LNCaP clone FGC (cell line): Measurements from ENCODE around the gene SOX12.

ENCODE experiments used
- DNase-seq: peaks from one replicate; pipeline ENCODE4 v3.0.0-alpha.2; 2011; ENCODE audit warnings: low read depth
- H3K4me3 ChIP-seq: 2 replicates; pipeline ENCODE4 v1.5.1; 2011; ENCODE audit warnings: mild to moderate bottlenecking, low read depth, low read length, control low read depth
- CTCF ChIP-seq: IDR thresholded peaks from 2 replicates; pipeline ENCODE4 v1.5.1; 2012; ENCODE audit warnings: mild to moderate bottlenecking; ENCODE audit not compliant: control insufficient read depth, insufficient read depth; ENCODE audit errors: extremely low read depth

SOX12 gene

GRCh38 chr20:366041-366718 is 40.8 kb downstream of the SOX12 start:
- TF ChIP-seq CTCF = no peak
- DNase-seq = peak; percentile 76
- peak overlapping the region; percentile 34 for H3K4me3 ChIP-seq

GRCh38 chr20:366719-367485 is 41.5 kb downstream of the SOX12 start:
- DNase-seq = no peak
- TF ChIP-seq CTCF = no peak
- peak overlapping the region; percentile 34 for H3K4me3 ChIP-seq

- no peak for TF ChIP-seq CTCF
- no peak for DNase-seq
- no peak overlapping the region for H3K4me3 ChIP-seq
These were observed 42.1 kb downstream of the SOX12 start for GRCh38 chr20:367486-367887.

- DNase-seq = no peak
- TF ChIP-seq CTCF = no peak
- no peak overlapping the region for H3K4me3 ChIP-seq
These were observed 43.6 kb downstream of the SOX12 start for GRCh38 chr20:368915-369314.

GRCh38 chr20:370151-370600 is 44.8 kb downstream of the SOX12 start:
- H3K4me3 ChIP-seq = no peak overlapping the region
- DNase-seq = peak; percentile 79
- no peak for TF ChIP-seq CTCF

GRCh38 chr20:370977-371754 is 45.8 kb downstream of the SOX12 start:
- H3K4me3 ChIP-seq = no peak overlapping the region
- no peak for DNase-seq
- no peak for TF ChIP-seq CTCF
